ENCODE measurements around the gene GPC6.

The GPC6 gene

DNA sequence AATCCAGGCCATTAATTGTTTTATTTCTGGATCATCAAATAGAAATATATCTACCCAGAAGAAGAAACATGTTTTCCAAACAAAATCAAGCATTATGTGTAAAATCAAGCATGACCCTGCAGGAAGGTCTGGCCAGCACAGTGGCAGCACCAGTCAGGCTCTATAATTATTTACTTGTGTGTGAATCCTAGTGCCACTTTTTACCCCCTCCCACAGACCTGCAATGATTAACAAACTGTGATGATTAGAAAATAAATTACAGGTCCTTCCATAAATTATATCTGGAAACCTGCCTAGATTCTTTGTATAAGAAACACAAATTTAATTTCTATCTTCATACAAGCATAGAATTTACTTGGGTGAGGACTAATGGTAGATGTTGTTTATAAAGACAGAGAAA, 186.1 kb downstream of the GPC6 start:
- ChIA-PET POLR2A (no interaction called here), CTCF (no interaction called here)
- no peaks in the 10 kb centered on the region for H3K9me3 ChIP-seq (ENCODE audit: control extremely low read depth in 1 of 5, control insufficient read depth in 4 of 5, insufficient read depth in 2 of 5, low read depth in 1 of 5, low read length in 4 of 5)
- no peaks in the 10 kb centered on the region for H3K4me1 ChIP-seq (ENCODE audit: control extremely low read depth in 1 of 4, control insufficient read depth in 4 of 4, insufficient read depth in 4 of 4, low read length in 3 of 4)
- H3K27ac ChIP-seq (ENCODE audit: insufficient read depth in 1 of 2, low read depth in 1 of 2, low read length in 2 of 2, poor library complexity in 1 of 2, severe bottlenecking in 2 of 2), result no peak overlapping the region
- no peak for DNase-seq
- no peaks in the 10 kb centered on the region for H3K36me3 ChIP-seq (ENCODE audit: control insufficient read depth in 4 of 4, insufficient read depth in 4 of 4, low read length in 3 of 4)
- no peak overlapping the region for H3K4me3 ChIP-seq (ENCODE audit: control insufficient read depth in 1 of 7, extremely low read depth in 1 of 7, insufficient read depth in 4 of 7, low read depth in 2 of 7, low read length in 6 of 7)
- H3K27me3 ChIP-seq (replicated peaks in 2 of 5; ENCODE audit: control insufficient read depth in 4 of 5, insufficient read depth in 5 of 5, low read length in 4 of 5), result no peaks in the 10 kb centered on the region

DNA sequence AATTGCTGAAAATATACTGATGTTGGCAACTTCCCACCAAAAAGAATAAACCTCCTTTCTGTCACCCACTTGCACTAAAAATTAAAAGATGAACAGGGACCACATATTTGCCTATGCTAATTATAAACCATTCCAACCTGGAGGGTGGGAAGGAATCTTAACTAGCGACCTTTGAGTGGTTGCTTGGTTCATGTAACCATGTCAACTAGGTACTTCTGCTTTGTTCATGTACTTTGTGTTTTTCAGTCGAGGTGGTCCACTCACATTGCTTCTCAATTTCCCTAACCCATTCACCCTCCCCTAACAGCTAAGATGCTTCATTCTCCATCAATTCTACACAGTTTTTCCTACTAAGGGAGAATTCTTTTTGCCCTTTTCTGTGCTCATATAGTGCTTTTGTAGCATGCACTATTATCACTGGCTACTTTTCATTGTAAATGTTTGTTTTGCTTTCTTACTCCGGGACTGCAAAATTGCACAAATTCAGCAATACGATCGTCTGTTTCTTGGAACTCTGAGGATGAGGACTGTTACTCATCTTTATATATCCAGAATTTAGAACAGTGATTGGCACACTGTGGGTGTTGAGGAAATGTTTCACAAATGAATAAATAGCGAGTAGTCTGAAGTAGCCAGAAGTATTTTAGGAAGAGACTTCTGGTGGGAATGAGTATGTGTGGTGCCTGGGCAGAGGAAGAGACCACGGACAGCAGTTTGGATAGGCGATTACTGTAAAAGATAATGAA, 187.5 kb downstream of the GPC6 start:
- Histone ChIP-seq H3K27me3 (replicated peaks in 2 of 5; ENCODE audit: control insufficient read depth in 4 of 5, insufficient read depth in 5 of 5, low read length in 4 of 5) (no peaks in the 10 kb centered on the region), H3K4me3 (ENCODE audit: control insufficient read depth in 1 of 7, extremely low read depth in 1 of 7, insufficient read depth in 4 of 7, low read depth in 2 of 7, low read length in 6 of 7) (no peak overlapping the region), H3K36me3 (ENCODE audit: control insufficient read depth in 4 of 4, insufficient read depth in 4 of 4, low read length in 3 of 4) (no peaks in the 10 kb centered on the region), H3K4me1 (ENCODE audit: control extremely low read depth in 1 of 4, control insufficient read depth in 4 of 4, insufficient read depth in 4 of 4, low read length in 3 of 4) (no peaks in the 10 kb centered on the region), H3K9me3 (ENCODE audit: control extremely low read depth in 1 of 5, control insufficient read depth in 4 of 5, insufficient read depth in 2 of 5, low read depth in 1 of 5, low read length in 4 of 5) (no peaks in the 10 kb centered on the region), H3K27ac (ENCODE audit: insufficient read depth in 1 of 2, low read depth in 1 of 2, low read length in 2 of 2, poor library complexity in 1 of 2, severe bottlenecking in 2 of 2) (no peak overlapping the region)
- DNase-seq, result no peak
- WGBS (ENCODE audit: insufficient coverage), result 78% methylated on average over 5 of the region's 8 CpGs
- ChIA-PET POLR2A (no interaction called here), CTCF (no interaction called here)

DNA sequence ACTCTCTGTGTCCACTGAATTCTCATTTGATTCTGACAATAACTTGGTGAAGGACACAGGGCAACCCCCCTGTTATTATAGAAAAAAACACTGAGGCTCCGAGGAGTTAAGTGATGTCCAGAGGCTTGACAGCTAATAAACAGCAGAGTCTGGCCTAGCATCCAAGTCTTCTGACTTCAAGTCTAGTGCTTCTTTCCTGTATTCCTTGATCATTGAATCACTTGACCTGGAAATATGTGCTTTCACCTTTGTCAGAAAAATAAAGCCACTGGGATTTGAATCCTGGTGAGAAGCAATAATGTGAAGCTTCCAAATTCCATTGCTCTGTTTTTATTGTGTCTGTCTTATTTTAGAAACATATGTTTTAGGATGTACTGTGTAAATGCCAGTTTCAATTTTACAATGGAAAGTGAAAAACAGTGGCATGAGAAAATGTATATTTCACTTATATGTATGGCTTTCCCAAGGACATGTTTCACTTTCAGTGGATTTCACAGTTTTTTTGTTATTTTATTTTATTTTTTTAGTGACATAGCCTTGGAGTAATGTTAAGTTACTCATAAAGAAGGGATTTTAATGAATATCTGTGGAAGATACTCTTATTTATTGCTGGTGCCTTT, 190.2 kb downstream of the GPC6 start:
- Histone ChIP-seq H3K27ac (ENCODE audit: insufficient read depth in 1 of 2, low read depth in 1 of 2, low read length in 2 of 2, poor library complexity in 1 of 2, severe bottlenecking in 2 of 2) (no peak overlapping the region), H3K36me3 (ENCODE audit: control insufficient read depth in 4 of 4, insufficient read depth in 4 of 4, low read length in 3 of 4) (no peaks in the 10 kb centered on the region), H3K27me3 (replicated peaks in 2 of 5; ENCODE audit: control insufficient read depth in 4 of 5, insufficient read depth in 5 of 5, low read length in 4 of 5) (no peaks in the 10 kb centered on the region), H3K4me3 (ENCODE audit: control insufficient read depth in 1 of 7, extremely low read depth in 1 of 7, insufficient read depth in 4 of 7, low read depth in 2 of 7, low read length in 6 of 7) (no peak overlapping the region), H3K4me1 (ENCODE audit: control extremely low read depth in 1 of 4, control insufficient read depth in 4 of 4, insufficient read depth in 4 of 4, low read length in 3 of 4) (no peaks in the 10 kb centered on the region), H3K9me3 (ENCODE audit: control extremely low read depth in 1 of 5, control insufficient read depth in 4 of 5, insufficient read depth in 2 of 5, low read depth in 1 of 5, low read length in 4 of 5) (no peaks in the 10 kb centered on the region)
- 100% methylated on average over 1 of the region's 1 CpG for WGBS (ENCODE audit: insufficient coverage)
- DNase-seq, result no peak
- CTCF ChIA-PET, result no interaction called here
- POLR2A ChIA-PET, result no interaction called here

DNA sequence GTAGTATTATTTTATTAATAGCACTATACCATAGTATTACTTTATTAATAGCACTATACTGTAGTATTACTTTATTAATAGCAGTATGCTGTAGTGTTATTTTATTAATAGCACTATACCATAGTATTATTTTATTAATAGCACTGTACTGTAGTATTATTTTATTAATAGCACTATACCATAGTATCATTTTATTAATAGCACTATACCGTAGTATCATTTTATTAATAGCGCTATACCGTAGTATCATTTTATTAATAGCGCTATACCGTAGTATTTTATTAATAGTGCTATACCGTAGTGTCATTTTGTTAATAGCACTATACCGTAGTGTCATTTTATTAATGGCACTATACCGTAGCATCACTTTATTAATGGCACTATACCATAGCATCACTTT, 191.8 kb downstream of the GPC6 start:
- Histone ChIP-seq H3K4me1 (ENCODE audit: control extremely low read depth in 1 of 4, control insufficient read depth in 4 of 4, insufficient read depth in 4 of 4, low read length in 3 of 4) (no peaks in the 10 kb centered on the region), H3K27ac (ENCODE audit: insufficient read depth in 1 of 2, low read depth in 1 of 2, low read length in 2 of 2, poor library complexity in 1 of 2, severe bottlenecking in 2 of 2) (no peak overlapping the region), H3K27me3 (replicated peaks in 2 of 5; ENCODE audit: control insufficient read depth in 4 of 5, insufficient read depth in 5 of 5, low read length in 4 of 5) (no peaks in the 10 kb centered on the region), H3K36me3 (ENCODE audit: control insufficient read depth in 4 of 4, insufficient read depth in 4 of 4, low read length in 3 of 4) (no peaks in the 10 kb centered on the region), H3K9me3 (ENCODE audit: control extremely low read depth in 1 of 5, control insufficient read depth in 4 of 5, insufficient read depth in 2 of 5, low read depth in 1 of 5, low read length in 4 of 5) (no peaks in the 10 kb centered on the region), H3K4me3 (ENCODE audit: control insufficient read depth in 1 of 7, extremely low read depth in 1 of 7, insufficient read depth in 4 of 7, low read depth in 2 of 7, low read length in 6 of 7) (no peak overlapping the region)
- DNase-seq, result no peak
- CTCF ChIA-PET, result no interaction called here
- POLR2A ChIA-PET, result no interaction called here
- no CpG with 5 or more reads among the region's 8 CpGs for WGBS (ENCODE audit: insufficient coverage)

DNA sequence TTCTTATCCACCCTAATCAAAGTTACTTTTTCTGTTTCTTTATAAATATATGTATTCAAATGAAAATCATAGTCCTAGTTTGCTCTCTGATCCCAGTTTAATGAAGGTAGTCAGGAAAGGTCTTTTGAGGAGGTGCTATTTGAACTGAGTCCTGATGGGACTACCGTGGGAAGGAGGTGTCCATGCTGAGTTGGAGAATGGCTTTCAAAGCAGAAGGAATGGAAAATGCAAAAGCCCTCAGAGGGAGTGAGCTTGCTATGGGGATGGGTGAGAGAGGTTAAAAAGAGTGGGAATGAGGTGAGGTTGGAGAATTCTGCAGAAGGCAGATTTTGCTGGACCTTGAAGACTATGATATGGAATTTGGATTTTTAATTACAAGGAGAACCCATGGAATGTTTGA, 193.6 kb downstream of the GPC6 start:
- Histone ChIP-seq H3K4me3 (ENCODE audit: control insufficient read depth in 1 of 7, extremely low read depth in 1 of 7, insufficient read depth in 4 of 7, low read depth in 2 of 7, low read length in 6 of 7) (no peak overlapping the region), H3K4me1 (ENCODE audit: control extremely low read depth in 1 of 4, control insufficient read depth in 4 of 4, insufficient read depth in 4 of 4, low read length in 3 of 4) (no peaks in the 10 kb centered on the region), H3K36me3 (ENCODE audit: control insufficient read depth in 4 of 4, insufficient read depth in 4 of 4, low read length in 3 of 4) (no peaks in the 10 kb centered on the region), H3K27ac (ENCODE audit: insufficient read depth in 1 of 2, low read depth in 1 of 2, low read length in 2 of 2, poor library complexity in 1 of 2, severe bottlenecking in 2 of 2) (no peak overlapping the region), H3K9me3 (ENCODE audit: control extremely low read depth in 1 of 5, control insufficient read depth in 4 of 5, insufficient read depth in 2 of 5, low read depth in 1 of 5, low read length in 4 of 5) (no peaks in the 10 kb centered on the region), H3K27me3 (replicated peaks in 2 of 5; ENCODE audit: control insufficient read depth in 4 of 5, insufficient read depth in 5 of 5, low read length in 4 of 5) (no peaks in the 10 kb centered on the region)
- ChIA-PET CTCF (no interaction called here), POLR2A (no interaction called here)
- no CpG with 5 or more reads among the region's 1 CpG for WGBS (ENCODE audit: insufficient coverage)
- no peak for DNase-seq

DNA sequence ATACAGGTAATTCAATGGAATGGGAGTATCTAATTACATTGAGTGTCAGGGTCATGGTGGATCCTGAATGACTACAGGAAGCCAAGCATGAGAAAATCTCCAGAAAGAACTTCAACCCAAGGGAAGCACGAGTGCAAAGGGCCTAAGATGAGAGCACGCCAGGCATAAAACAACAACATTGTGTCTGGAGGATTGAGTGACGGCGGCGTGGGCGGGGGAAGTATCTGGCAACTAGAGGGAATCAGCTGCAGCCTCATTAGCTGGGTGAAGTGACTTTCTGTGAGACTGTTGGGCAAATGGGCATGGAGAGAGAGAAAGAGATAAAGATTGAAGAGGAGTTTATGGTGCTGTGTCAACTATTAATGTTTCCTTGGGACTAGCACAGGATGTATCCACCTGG, 194.3 kb downstream of the GPC6 start:
- DNase-seq, result no peak
- no peaks in the 10 kb centered on the region for H3K9me3 ChIP-seq (ENCODE audit: control extremely low read depth in 1 of 5, control insufficient read depth in 4 of 5, insufficient read depth in 2 of 5, low read depth in 1 of 5, low read length in 4 of 5)
- no peaks in the 10 kb centered on the region for H3K27me3 ChIP-seq (replicated peaks in 2 of 5; ENCODE audit: control insufficient read depth in 4 of 5, insufficient read depth in 5 of 5, low read length in 4 of 5)
- CTCF ChIA-PET, result no interaction called here
- H3K4me3 ChIP-seq (ENCODE audit: control insufficient read depth in 1 of 7, extremely low read depth in 1 of 7, insufficient read depth in 4 of 7, low read depth in 2 of 7, low read length in 6 of 7), result no peak overlapping the region
- WGBS (ENCODE audit: insufficient coverage), result 79% methylated on average over 2 of the region's 6 CpGs
- no peak overlapping the region for H3K27ac ChIP-seq (ENCODE audit: insufficient read depth in 1 of 2, low read depth in 1 of 2, low read length in 2 of 2, poor library complexity in 1 of 2, severe bottlenecking in 2 of 2)
- H3K36me3 ChIP-seq (ENCODE audit: control insufficient read depth in 4 of 4, insufficient read depth in 4 of 4, low read length in 3 of 4), result no peaks in the 10 kb centered on the region
- H3K4me1 ChIP-seq (ENCODE audit: control extremely low read depth in 1 of 4, control insufficient read depth in 4 of 4, insufficient read depth in 4 of 4, low read length in 3 of 4), result no peaks in the 10 kb centered on the region
- POLR2A ChIA-PET, result no interaction called here

DNA sequence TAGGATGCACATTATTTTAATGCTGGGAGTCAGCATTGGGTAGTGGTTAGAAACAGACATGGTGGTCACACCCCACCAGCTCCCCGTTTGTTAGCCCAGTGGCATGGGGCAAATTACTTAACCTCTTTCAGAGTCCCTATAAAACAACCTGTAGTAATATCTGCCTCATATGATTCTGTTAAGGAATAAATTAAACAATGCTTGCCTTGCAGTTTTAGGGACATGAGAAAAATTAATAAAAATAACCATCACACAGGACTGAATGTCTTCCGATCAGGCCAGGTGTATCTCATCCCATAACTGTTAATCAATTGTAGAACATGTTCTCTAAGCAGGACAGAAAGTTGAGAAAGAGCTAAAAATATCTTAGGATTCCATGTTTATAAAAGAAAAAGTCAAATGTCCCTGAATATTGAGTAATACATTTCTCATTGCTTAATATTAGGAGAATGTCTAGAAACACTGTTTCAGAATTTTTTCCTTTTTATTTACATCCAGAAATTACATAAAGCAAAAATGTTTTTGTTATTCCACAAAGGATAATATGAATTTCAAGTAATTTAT, 196.5 kb downstream of the GPC6 start:
- DNase-seq, result no peak
- ChIA-PET POLR2A (no interaction called here), CTCF (no interaction called here)
- H3K4me1 ChIP-seq (ENCODE audit: control extremely low read depth in 1 of 4, control insufficient read depth in 4 of 4, insufficient read depth in 4 of 4, low read length in 3 of 4), result no peaks in the 10 kb centered on the region
- no peaks in the 10 kb centered on the region for H3K36me3 ChIP-seq (ENCODE audit: control insufficient read depth in 4 of 4, insufficient read depth in 4 of 4, low read length in 3 of 4)
- WGBS (ENCODE audit: insufficient coverage), result no CpG with 5 or more reads among the region's 2 CpGs
- H3K27me3 ChIP-seq (replicated peaks in 2 of 5; ENCODE audit: control insufficient read depth in 4 of 5, insufficient read depth in 5 of 5, low read length in 4 of 5), result no peaks in the 10 kb centered on the region
- H3K27ac ChIP-seq (ENCODE audit: insufficient read depth in 1 of 2, low read depth in 1 of 2, low read length in 2 of 2, poor library complexity in 1 of 2, severe bottlenecking in 2 of 2), result no peak overlapping the region
- no peak overlapping the region for H3K4me3 ChIP-seq (ENCODE audit: control insufficient read depth in 1 of 7, extremely low read depth in 1 of 7, insufficient read depth in 4 of 7, low read depth in 2 of 7, low read length in 6 of 7)
- no peaks in the 10 kb centered on the region for H3K9me3 ChIP-seq (ENCODE audit: control extremely low read depth in 1 of 5, control insufficient read depth in 4 of 5, insufficient read depth in 2 of 5, low read depth in 1 of 5, low read length in 4 of 5)

All from common myeloid progenitor, CD34-positive (primary cell).